Stimulated activated CD4-positive, alpha-beta T cell treated with anti-CD3 and anti-CD28 coated beads, Interleukin-2, amount 100 ng/mL, for 24 hours (primary cell): Measurements from ENCODE around the gene LOXL3.
"Not testable (repeated sequence)": the region's sequence is repeated elsewhere in the genome, so short reads cannot be mapped to it uniquely, and the experiment has no call there.

ENCODE experiments used
- DNase-seq, 2 donors: peaks; one replicate each; pipeline ENCODE4 v3.0.0-alpha.2; 2020

Gene LOXL3

GRCh38 chr2:74503506-74504475 lies 50.0 kb downstream of the LOXL3 start:
- DNase-seq, result no peak

- peak in 1 of 2 donors; percentile 67 for DNase-seq
These were observed 50.8 kb downstream of the LOXL3 start for GRCh38 chr2:74502720-74503505.

GRCh38 chr2:74502147-74502719 lies 51.5 kb downstream of the LOXL3 start:
- no peak for DNase-seq

- DNase-seq, result no peak
These were observed 52.2 kb downstream of the LOXL3 start for GRCh38 chr2:74501335-74502071.

GRCh38 chr2:74500578-74500946 lies 53.2 kb downstream of the LOXL3 start:
- no peak for DNase-seq

- DNase-seq, result no peak
These were observed 53.7 kb downstream of the LOXL3 start for GRCh38 chr2:74499940-74500577.

GRCh38 chr2:74499267-74499939 lies 54.3 kb downstream of the LOXL3 start, which contains the start of gene LBX2:
Gene LBX2, minus strand, starts transcription at chr2:74499603. Its CDS starts 66 bp downstream, at chr2:74499537.
- peak in 1 of 2 donors; percentile 63 for DNase-seq

- peak in 1 of 2 donors; percentile 40 for DNase-seq
These were observed 55.1 kb downstream of the LOXL3 start for GRCh38 chr2:74498500-74499266.

GRCh38 chr2:74497777-74498499 lies 55.8 kb downstream of the LOXL3 start:
- peak in 1 of 2 donors; percentile 57 for DNase-seq

GRCh38 chr2:74496997-74497776 lies 56.6 kb downstream of the LOXL3 start:
- no peak for DNase-seq

GRCh38 chr2:74495440-74495839 lies 58.3 kb downstream of the LOXL3 start:
- no peak for DNase-seq

- DNase-seq, result no peak
These were observed 60.2 kb downstream of the LOXL3 start for GRCh38 chr2:74493546-74493945.

GRCh38 chr2:74491648-74492544 lies 61.8 kb downstream of the LOXL3 start:
- no peak for DNase-seq

- DNase-seq, result no peak
These were observed 63.8 kb downstream of the LOXL3 start for GRCh38 chr2:74489906-74490305.

- DNase-seq, result no peak
These were observed 64.9 kb downstream of the LOXL3 start for GRCh38 chr2:74488643-74489481.

GRCh38 chr2:74486141-74486540 lies 67.6 kb downstream of the LOXL3 start:
- no peak for DNase-seq

GRCh38 chr2:74483675-74484164 lies 70.0 kb downstream of the LOXL3 start:
- not testable (repeated sequence) for DNase-seq
